Stimulated activated CD8-positive, alpha-beta memory T cell treated with anti-CD3 and anti-CD28 coated beads, Interleukin-15, amount 100 ng/mL, for 1 hour (primary cell): Measurements from ENCODE around the gene CCDC197.

Source experiments
- DNase-seq: peaks from one replicate; pipeline ENCODE4 v3.0.0-alpha.2; 2020; ENCODE audit warnings: low read depth

Gene CCDC197

GRCh38 chr14:93977790-93978581, 19.1 kb upstream of the CCDC197 start:
- DNase-seq = peak; percentile 32

- DNase-seq = no peak
Measured at GRCh38 chr14:93978735-93979134, 18.4 kb upstream of the CCDC197 start.

- no peak for DNase-seq
Measured at GRCh38 chr14:93980456-93981201, 16.5 kb upstream of the CCDC197 start.

GRCh38 chr14:93981316-93982229, 15.5 kb upstream of the CCDC197 start:
- DNase-seq = no peak

- DNase-seq = no peak
Measured at GRCh38 chr14:93982230-93983007, 14.7 kb upstream of the CCDC197 start.

GRCh38 chr14:93984070-93984469, 13.0 kb upstream of the CCDC197 start:
- no peak for DNase-seq

- DNase-seq = no peak
Measured at GRCh38 chr14:93984987-93985410, 12.1 kb upstream of the CCDC197 start.

GRCh38 chr14:93986955-93987354, 10.1 kb upstream of the CCDC197 start:
- no peak for DNase-seq

GRCh38 chr14:93987376-93987775, 9.7 kb upstream of the CCDC197 start:
- DNase-seq = no peak

- DNase-seq = no peak
Measured at GRCh38 chr14:93987815-93988476, 9.2 kb upstream of the CCDC197 start.

- no peak for DNase-seq
Measured at GRCh38 chr14:93989939-93990338, 7.2 kb upstream of the CCDC197 start.

GRCh38 chr14:93991212-93991611, 5.9 kb upstream of the CCDC197 start:
- DNase-seq = no peak

- DNase-seq = no peak
Measured at GRCh38 chr14:93991649-93992048, 5.5 kb upstream of the CCDC197 start.

GRCh38 chr14:93993382-93993781, 3.7 kb upstream of the CCDC197 start:
- DNase-seq = no peak

GRCh38 chr14:93994919-93995682, 2.0 kb upstream of the CCDC197 start:
- DNase-seq = no peak

GRCh38 chr14:93996130-93996695, 888 bp upstream of the CCDC197 start:
- no peak for DNase-seq

GRCh38 chr14:93997916-93998870, 1.1 kb downstream of the CCDC197 start:
- no peak for DNase-seq

- DNase-seq = no peak
Measured at GRCh38 chr14:93998871-93999403, 1.8 kb downstream of the CCDC197 start.
